ENCODE data around the gene POLR3H.

POLR3H gene

DNA sequence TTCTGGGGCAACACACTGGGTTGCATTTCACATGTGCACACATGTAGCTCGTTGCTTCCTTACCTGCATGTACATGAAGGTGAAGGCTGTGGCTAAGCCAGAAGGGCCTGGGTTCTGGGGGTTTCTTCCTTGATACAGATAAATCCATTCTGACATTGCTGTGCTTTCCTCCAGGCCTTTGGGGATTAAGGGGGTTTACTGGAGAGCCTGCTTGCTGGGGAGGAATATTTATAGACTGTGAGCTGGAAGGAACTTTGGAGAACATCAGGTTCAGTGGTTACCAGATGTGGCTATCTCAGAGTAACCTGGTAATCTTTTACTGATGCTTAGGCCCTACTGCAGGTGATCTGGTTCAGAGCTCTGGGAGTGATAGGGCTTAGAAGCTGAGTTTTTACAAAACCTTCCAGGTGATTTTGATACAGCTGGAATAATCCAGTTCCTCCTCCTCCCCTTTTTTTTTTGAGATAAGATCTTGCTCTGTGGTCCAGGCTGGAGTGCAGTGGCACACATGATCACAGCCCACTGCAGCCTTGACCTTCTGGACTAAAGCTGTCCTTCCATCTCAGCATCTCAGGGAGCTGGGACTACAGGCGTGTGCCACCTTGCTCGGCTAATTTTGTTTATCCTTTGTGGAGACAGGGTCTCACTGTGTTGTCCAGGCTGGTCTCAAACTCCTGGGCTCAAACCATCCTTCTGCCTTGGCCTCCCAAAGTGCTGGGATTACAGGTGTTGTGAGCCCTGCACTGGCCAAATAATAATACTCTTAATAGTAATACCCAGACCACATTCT, 55.5 kb downstream of the POLR3H start:
- no peak for DNase-seq (ENCODE audit: low read depth in 1 of 2, low spot score in 1 of 2)
- Histone ChIP-seq H3K27ac (replicated peaks) (no peak overlapping the region), H3K4me3 (replicated peaks; ENCODE audit: insufficient read depth, low read length) (no peak overlapping the region), H3K27me3 (ENCODE audit: insufficient read depth, poor library complexity, severe bottlenecking) (no peaks in the 10 kb centered on the region)
- TF ChIP-seq POLR2AphosphoS5 (IDR thresholded peaks at IDR 0.05; ENCODE audit: low read depth) (no peak), SPI1 (IDR thresholded peaks at IDR 0.05; ENCODE audit: borderline replicate concordance, low read depth) (no peak), GABPA (IDR thresholded peaks at IDR 0.05; ENCODE audit: low read depth) (no peak), CTCF (IDR thresholded peaks at IDR 0.05; ENCODE audit: insufficient read depth, low read length) (no peak)
- TF ChIP-seq, protein P1, sequence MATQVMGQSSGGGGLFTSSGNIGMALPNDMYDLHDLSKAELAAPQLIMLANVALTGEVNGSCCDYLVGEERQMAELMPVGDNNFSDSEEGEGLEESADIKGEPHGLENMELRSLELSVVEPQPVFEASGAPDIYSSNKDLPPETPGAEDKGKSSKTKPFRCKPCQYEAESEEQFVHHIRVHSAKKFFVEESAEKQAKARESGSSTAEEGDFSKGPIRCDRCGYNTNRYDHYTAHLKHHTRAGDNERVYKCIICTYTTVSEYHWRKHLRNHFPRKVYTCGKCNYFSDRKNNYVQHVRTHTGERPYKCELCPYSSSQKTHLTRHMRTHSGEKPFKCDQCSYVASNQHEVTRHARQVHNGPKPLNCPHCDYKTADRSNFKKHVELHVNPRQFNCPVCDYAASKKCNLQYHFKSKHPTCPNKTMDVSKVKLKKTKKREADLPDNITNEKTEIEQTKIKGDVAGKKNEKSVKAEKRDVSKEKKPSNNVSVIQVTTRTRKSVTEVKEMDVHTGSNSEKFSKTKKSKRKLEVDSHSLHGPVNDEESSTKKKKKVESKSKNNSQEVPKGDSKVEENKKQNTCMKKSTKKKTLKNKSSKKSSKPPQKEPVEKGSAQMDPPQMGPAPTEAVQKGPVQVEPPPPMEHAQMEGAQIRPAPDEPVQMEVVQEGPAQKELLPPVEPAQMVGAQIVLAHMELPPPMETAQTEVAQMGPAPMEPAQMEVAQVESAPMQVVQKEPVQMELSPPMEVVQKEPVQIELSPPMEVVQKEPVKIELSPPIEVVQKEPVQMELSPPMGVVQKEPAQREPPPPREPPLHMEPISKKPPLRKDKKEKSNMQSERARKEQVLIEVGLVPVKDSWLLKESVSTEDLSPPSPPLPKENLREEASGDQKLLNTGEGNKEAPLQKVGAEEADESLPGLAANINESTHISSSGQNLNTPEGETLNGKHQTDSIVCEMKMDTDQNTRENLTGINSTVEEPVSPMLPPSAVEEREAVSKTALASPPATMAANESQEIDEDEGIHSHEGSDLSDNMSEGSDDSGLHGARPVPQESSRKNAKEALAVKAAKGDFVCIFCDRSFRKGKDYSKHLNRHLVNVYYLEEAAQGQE (IDR thresholded peaks at IDR 0.05; ENCODE audit: insufficient replicate concordance, low read depth), result no peak

DNA sequence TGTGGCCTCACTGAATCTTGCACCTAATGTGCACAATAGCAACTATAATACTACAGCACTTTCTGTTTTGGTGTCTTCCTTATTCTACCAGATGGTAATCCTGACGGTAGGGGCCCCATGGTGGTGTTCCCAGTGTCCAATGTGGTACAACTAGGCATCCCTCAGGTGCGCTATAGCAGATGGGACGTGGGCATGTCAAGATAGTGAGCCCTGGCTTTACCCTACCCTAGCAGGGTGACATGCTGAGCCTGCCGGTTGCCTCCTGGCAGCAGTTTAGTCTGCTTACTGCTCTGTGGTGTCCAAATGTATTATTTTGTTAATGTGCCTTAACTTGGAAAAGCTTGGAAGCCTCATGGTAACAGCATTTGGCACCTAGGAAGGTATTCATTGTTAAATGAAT, 56.2 kb downstream of the POLR3H start:
- no peak overlapping the region for H3K27ac ChIP-seq (replicated peaks)
- TF ChIP-seq GABPA (IDR thresholded peaks at IDR 0.05; ENCODE audit: low read depth), result no peak
- DNase-seq (ENCODE audit: low read depth in 1 of 2, low spot score in 1 of 2), result no peak
- H3K27me3 ChIP-seq (ENCODE audit: insufficient read depth, poor library complexity, severe bottlenecking), result no peaks in the 10 kb centered on the region
- no peak overlapping the region for H3K4me3 ChIP-seq (replicated peaks; ENCODE audit: insufficient read depth, low read length)

GRCh38 chr22:41487037-41487935, 57.0 kb downstream of the POLR3H start:
- Histone ChIP-seq H3K27ac (replicated peaks) (no peak overlapping the region), H3K4me3 (replicated peaks; ENCODE audit: insufficient read depth, low read length) (no peak overlapping the region), H3K27me3 (ENCODE audit: insufficient read depth, poor library complexity, severe bottlenecking) (no peaks in the 10 kb centered on the region)
- no peak for TF ChIP-seq POLR2AphosphoS5 (IDR thresholded peaks at IDR 0.05; ENCODE audit: low read depth)
- TF ChIP-seq GABPA (IDR thresholded peaks at IDR 0.05; ENCODE audit: low read depth), result no peak
- no peak for TF ChIP-seq SPI1 (IDR thresholded peaks at IDR 0.05; ENCODE audit: borderline replicate concordance, low read depth)
- TF ChIP-seq, protein P1 (IDR thresholded peaks at IDR 0.05; ENCODE audit: insufficient replicate concordance, low read depth), result no peak
- no peak for TF ChIP-seq CTCF (IDR thresholded peaks at IDR 0.05; ENCODE audit: insufficient read depth, low read length)
- DNase-seq (ENCODE audit: low read depth in 1 of 2, low spot score in 1 of 2), result no peak

- H3K27ac ChIP-seq (replicated peaks), result no peak overlapping the region
- H3K27me3 ChIP-seq (ENCODE audit: insufficient read depth, poor library complexity, severe bottlenecking), result no peaks in the 10 kb centered on the region
- H3K4me3 ChIP-seq (replicated peaks; ENCODE audit: insufficient read depth, low read length), result no peak overlapping the region
- no peak for TF ChIP-seq POLR2AphosphoS5 (IDR thresholded peaks at IDR 0.05; ENCODE audit: low read depth)
- TF ChIP-seq, protein P1 (IDR thresholded peaks at IDR 0.05; ENCODE audit: insufficient replicate concordance, low read depth), result no peak
- TF ChIP-seq CTCF (IDR thresholded peaks at IDR 0.05; ENCODE audit: insufficient read depth, low read length), result no peak
- no peak for TF ChIP-seq GABPA (IDR thresholded peaks at IDR 0.05; ENCODE audit: low read depth)
- no peak for TF ChIP-seq SPI1 (IDR thresholded peaks at IDR 0.05; ENCODE audit: borderline replicate concordance, low read depth)
- DNase-seq (ENCODE audit: low read depth in 1 of 2, low spot score in 1 of 2), result no peak
Observed at GRCh38 chr22:41485033-41485432, 59.2 kb downstream of the POLR3H start.
